H1 (cell line): ENCODE data around the gene PPIP5K1. TPM values are rescaled to one million over a fixed set of nuclear protein-coding genes. Genes with fewer than 3 reads are reported as not detected.

Experiments
- HDAC6 ChIP-seq: IDR thresholded peaks from one replicate; pipeline ENCODE4 v1.7.1; 2012; ENCODE audit warnings: low read depth, mild to moderate bottlenecking, inconsistent platforms, low read length, moderate library complexity
- RBBP5 ChIP-seq: IDR thresholded peaks from 2 replicates; pipeline ENCODE4 v1.7.1; 2012; ENCODE audit warnings: low read depth, mild to moderate bottlenecking, inconsistent platforms, low read length, moderate library complexity, borderline replicate concordance
- polyA plus RNA-seq, 7 experiments: library from polyadenylated mRNA; depleted of rRNA in 3 of 7; stranded (reverse) in 5 of 7; unstranded in 2 of 7; fragments of >200 nt in 5 of 7; fragments of 200-250 nt in 2 of 7; gene quantifications; 1 replicate in 5 of 7; 2 replicates in 1 of 7; 4 replicates in 1 of 7; pipeline versions ENCODE4 v1.2.1 to v1.2.3, GENCODE V29; 2011 to 2013; ENCODE audit warnings: missing spikeins in 2 of 7, mixed read lengths in 2 of 7
- total RNA-seq: library from RNA; stranded (reverse); fragmentation: NEBNext Ultra II Directional; extraction: Animal tissue kit (Norgen Biotek cat#: 25700); gene quantifications from 2 replicates; pipeline ENCODE4 v1.2.1, GENCODE V29; 2021

Gene PPIP5K1
- total and polyA plus RNA-seq, 2 of the 8 experiments (the other 6 are each of a cell fraction or from before 2014, with no cell fraction given), result 18.8 to 22.7 TPM

- TF ChIP-seq RBBP5 (no peak), HDAC6 (no peak)
Measured at GRCh38 chr15:43521419-43521818, 68.6 kb downstream of the PPIP5K1 start (continued).
